GM10266 (cell line): ENCODE results near the gene TMEM154.

ENCODE experiments used
- DNase-seq: peaks from one replicate; pipeline ENCODE4 v3.0.0; 2012; ENCODE audit errors: extremely low spot score
- CTCF ChIP-seq: IDR thresholded peaks from 2 replicates; pipeline ENCODE4 v1.5.1; 2012; ENCODE audit warnings: mild to moderate bottlenecking, low read depth; ENCODE audit not compliant: control insufficient read depth, insufficient read depth; ENCODE audit errors: missing control alignments

Gene TMEM154

GRCh38 chr4:152686452-152687013 is 6.7 kb upstream of the TMEM154 start:
- no peak for DNase-seq
- TF ChIP-seq CTCF = no peak

DNA sequence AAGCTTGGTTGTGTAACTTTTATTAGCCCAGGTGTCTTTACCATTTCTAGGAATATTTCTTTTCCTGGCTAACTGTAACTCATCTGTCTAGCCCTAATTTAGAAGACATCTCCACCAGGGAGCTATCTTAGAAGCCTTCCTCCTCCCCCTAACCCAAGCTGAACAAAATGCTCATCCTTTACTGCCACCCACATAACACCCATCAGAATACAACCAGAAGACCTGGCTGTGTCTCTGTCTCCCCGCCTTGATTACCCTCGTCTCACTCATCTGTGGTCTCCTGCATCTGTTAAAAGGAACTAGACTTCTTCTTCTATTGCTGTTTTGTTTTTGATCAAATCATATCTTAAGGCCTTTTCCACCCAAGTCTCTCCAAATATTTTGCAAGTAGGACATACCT is 4.8 kb upstream of the TMEM154 start:
- no peak for TF ChIP-seq CTCF
- no peak for DNase-seq

GRCh38 chr4:152684007-152684406 is 4.2 kb upstream of the TMEM154 start:
- no peak for DNase-seq
- TF ChIP-seq CTCF = no peak

DNA sequence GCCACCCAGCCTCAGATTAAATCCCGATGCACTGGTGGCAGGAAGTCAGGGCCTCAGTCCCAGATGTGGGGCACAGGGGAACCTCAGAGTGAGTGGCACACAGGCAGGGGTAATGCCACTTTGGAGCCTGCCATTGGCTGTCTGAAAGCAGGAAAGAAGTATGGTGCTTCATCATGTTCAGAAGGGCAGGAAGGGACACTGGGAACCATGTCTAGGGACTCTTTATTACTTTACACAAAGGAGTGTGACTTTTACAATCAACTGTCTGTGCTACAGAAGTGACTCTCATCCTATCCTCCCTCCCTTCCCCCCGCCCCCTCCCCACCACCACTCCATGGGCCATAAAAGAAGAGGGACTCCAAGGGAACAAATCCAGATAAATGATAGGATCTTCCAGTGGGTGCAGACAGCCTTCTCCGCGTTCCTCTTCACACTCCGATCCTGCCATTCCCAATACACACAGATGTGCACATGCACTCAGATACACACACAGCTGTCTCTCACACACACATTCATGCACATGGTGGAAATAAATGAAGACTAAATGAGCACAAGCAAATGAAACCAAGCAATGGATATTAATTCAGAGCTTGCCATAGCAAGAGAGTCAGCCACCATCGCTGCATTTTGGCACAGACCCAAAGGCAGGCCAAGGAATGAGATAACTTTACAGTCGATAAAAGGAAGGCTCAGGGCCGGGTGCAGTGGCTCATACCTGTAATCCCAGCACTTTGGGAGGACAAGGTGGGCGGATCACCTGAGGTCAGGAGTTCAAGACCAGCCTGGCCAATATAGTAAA is 2.5 kb upstream of the TMEM154 start:
- no peak for TF ChIP-seq CTCF
- no peak for DNase-seq

GRCh38 chr4:152680988-152681603 is 1.3 kb upstream of the TMEM154 start:
- DNase-seq = no peak
- TF ChIP-seq CTCF = no peak

GRCh38 chr4:152678841-152679240 is 956 bp downstream of the TMEM154 start:
- no peak for DNase-seq
- no peak for TF ChIP-seq CTCF

DNA sequence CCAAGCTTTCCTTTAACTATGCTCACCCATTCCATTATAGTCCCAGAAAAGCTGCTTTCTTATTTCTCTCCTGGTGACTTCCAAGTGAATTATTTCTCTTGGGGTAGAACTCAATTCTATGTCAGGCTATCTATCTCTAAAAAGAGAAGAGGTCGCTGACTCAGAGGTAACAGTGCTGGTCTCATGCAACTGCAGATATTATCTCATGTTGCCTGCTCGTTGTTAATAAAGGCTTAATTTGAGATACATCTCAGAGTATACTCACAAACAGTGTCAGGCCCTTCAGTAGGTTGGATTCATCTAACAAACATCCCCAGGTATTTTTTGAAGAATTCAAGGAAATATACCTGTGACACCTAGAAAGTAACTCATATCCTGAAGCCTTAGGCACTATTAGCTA is 2.7 kb downstream of the TMEM154 start:
- no peak for TF ChIP-seq CTCF
- DNase-seq = no peak
